Measurements from ENCODE around the gene ATXN10. TPM values are rescaled to one million over a fixed set of nuclear protein-coding genes. Genes with fewer than 3 reads are reported as not detected.

Gene ATXN10
- total RNA-seq, 3 donors from 2014 or later = 59.9 to 136 (median 66.8) TPM

DNA sequence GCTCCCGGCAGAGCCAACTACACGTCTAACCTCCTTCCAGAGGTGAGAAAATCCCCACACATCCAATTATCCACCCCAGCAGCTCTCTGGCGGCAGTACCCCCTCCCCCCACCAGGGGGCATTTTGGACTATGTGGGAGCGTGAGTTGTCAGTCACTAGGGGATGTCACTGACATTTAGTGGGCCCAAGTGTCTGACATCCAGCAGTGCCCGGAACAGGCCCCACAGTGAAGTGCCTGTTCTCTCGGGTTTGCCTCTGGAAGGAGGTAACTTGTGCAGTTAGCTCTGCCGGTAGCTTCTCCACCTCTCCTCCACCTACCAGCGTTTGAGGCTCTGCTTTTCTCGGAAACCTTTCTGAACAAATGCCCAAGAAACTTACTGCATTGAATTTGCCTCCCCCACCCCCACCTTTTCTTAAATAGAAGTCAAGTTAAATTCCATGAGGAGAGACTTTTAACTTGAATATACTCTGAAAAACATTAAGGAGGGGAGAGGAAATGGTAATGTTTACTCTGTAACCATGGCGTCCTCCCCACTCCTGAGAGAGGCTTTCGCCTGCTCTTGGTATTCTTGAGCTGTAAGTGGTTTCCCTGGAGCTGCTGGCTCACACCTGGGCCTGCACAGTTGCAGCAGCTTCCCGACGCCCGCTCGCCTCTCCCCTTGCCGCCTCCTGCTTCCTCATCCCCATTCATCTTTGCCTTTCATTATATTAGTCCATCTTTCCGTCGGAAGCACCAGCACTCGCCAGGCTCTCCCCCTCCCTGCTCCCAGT is 192.5 kb downstream of the ATXN10 start:
- TF ChIP-seq, protein P1, sequence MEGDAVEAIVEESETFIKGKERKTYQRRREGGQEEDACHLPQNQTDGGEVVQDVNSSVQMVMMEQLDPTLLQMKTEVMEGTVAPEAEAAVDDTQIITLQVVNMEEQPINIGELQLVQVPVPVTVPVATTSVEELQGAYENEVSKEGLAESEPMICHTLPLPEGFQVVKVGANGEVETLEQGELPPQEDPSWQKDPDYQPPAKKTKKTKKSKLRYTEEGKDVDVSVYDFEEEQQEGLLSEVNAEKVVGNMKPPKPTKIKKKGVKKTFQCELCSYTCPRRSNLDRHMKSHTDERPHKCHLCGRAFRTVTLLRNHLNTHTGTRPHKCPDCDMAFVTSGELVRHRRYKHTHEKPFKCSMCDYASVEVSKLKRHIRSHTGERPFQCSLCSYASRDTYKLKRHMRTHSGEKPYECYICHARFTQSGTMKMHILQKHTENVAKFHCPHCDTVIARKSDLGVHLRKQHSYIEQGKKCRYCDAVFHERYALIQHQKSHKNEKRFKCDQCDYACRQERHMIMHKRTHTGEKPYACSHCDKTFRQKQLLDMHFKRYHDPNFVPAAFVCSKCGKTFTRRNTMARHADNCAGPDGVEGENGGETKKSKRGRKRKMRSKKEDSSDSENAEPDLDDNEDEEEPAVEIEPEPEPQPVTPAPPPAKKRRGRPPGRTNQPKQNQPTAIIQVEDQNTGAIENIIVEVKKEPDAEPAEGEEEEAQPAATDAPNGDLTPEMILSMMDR (IDR thresholded peaks at IDR 0.05) = peak; percentile 95
- DNase-seq (peak in 2 of 3 donors; percentile 78 to 82), ATAC-seq (peak; percentile 67)
- Histone ChIP-seq H3K36me3 (ENCODE audit: low read depth) (no peaks in the 10 kb centered on the region), H3K4me3 (no peak overlapping the region), H3K4me1 (ENCODE audit: low read depth) (peaks cover 14% of the 10 kb centered on the region), H3K9me3 (no peaks in the 10 kb centered on the region)
- intact Hi-C loops (cut with DNase I, micrococcal nuclease) = loop anchor here in 1 of 2 donors (10.0 kb wide), 1 partner anchor 219 kb away; no protein-coding TSS in a partner anchor

DNA sequence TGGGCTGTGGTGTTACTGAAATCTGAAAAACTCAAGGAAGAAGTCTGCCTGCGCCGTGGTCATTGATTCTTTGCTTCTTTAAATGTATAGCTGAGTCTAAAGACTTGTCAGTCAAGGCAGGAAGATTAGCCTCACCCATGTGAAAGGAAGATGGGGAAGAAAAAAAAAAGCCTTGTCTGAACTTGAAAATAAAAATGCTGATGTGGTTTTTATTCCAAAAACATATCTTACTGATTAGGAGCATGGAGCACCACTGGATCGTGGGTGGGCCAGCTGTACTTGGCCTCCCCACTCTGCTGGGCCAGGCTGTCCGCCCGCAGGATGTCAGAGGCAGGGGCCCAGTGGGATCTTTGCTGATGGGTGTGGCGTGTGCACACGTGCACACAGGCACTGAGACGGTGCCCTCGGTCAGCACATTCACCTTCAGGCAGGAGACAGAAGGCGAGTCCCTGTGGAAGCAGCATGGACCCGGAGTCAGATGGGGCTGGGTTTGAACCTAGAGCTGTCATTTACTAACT is 193.4 kb downstream of the ATXN10 start:
- ATAC-seq (no peak), DNase-seq (no peak)
- peaks cover 14% of the 10 kb centered on the region for H3K4me1 ChIP-seq (ENCODE audit: low read depth)
- H3K36me3 ChIP-seq (ENCODE audit: low read depth) = no peaks in the 10 kb centered on the region
- H3K9me3 ChIP-seq = no peaks in the 10 kb centered on the region
- intact Hi-C loops (cut with DNase I, micrococcal nuclease) = loop anchor here in 1 of 2 donors (10.0 kb wide), 1 partner anchor 220 kb away; no protein-coding TSS in a partner anchor
- no peak overlapping the region for H3K4me3 ChIP-seq
- TF ChIP-seq, protein P1 (IDR thresholded peaks at IDR 0.05) = no peak

DNA sequence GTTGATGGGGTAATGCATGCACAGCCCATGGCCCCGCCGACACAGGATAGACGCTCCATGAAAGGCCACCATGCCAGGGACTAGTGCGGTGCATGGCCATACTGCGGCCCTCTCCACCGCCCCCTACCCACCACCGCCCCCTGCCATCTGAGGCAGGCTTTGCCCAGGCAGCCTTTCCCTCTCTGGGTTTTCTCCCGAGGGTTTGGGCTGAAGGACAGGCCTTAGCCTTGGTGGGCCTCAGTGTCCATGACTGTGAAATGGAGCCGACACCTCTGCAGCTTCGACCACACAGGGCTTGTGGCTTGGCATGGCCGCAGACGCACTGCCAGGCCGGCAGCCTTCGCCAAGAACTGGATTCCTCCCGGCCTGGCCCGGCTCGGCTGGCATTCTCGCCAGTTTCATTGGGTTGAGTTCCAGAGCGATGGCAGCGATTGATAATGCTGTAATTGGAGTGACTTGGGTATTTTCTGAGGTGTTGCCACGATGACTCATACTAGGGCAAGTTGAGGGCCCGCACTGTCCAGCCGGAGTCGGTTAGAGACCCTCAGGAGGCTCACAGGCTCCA is 194.0 kb downstream of the ATXN10 start:
- Histone ChIP-seq H3K4me1 (ENCODE audit: low read depth) (peaks cover 14% of the 10 kb centered on the region), H3K9me3 (no peaks in the 10 kb centered on the region), H3K4me3 (no peak overlapping the region), H3K36me3 (ENCODE audit: low read depth) (no peaks in the 10 kb centered on the region)
- TF ChIP-seq, protein P1 (IDR thresholded peaks at IDR 0.05) = no peak
- intact Hi-C loops (cut with DNase I, micrococcal nuclease) = loop anchor here in 1 of 2 donors (10.0 kb wide), 1 partner anchor 221 kb away; no protein-coding TSS in a partner anchor
- DNase-seq (no peak), ATAC-seq (no peak)

DNA sequence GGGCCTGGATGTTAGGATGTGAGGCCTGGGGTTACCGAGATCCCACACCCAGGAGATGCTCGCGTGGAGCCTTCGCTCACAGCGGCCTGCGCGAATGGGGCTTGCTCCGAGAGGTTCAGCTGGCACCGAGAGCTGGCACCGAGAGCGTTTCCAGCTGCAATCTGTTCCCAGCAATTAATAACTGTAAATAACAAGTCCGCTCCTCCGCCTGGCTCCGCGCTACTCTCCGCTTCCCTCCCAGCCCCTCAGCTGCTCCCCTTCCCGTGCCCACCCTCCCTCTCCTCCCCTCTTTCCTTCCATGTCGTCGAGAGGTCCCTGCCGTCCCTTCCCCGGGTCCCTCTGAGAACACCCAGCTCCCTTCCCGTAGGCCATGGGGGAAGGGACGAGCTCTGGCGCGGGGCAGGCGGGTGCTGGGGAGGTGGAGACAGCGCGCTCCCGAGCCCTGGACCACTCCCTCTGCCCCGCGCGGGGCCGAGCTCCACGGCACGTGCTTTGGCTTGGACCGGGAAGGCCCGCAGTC is 194.6 kb downstream of the ATXN10 start:
- no peak for DNase-seq
- TF ChIP-seq, protein P1 (IDR thresholded peaks at IDR 0.05) = no peak
- ATAC-seq = no peak
- Histone ChIP-seq H3K36me3 (ENCODE audit: low read depth) (no peaks in the 10 kb centered on the region), H3K4me3 (no peak overlapping the region), H3K9me3 (no peaks in the 10 kb centered on the region), H3K4me1 (ENCODE audit: low read depth) (peaks cover 14% of the 10 kb centered on the region)
- intact Hi-C loops (cut with DNase I, micrococcal nuclease) = loop anchor here in 1 of 2 donors (10.0 kb wide), 1 partner anchor 221 kb away; no protein-coding TSS in a partner anchor

DNA sequence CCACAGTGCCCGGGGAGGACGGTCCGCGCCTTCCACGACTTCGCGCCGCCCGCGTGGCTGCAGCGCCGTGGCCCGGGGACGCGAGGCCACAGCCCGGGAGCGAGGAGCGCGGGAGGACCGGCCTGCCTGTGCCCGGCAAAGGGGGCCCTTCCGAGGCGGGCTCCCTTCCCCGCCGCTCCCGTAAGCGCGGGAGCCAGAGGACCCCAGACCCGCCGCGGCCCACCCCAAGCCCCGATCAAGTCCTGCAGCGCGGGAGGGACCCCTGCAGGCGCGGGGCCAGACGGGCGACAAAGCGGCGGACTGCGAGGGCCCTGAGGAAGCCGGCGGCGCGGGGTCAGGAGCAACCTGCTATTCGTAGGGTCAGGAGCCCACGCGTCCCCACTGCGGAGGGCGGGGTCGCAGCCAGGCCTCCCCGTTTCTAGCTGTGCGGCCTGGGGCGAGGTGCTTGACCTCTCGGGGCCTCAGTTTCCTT is 195.0 kb downstream of the ATXN10 start:
- ATAC-seq (no peak), DNase-seq (no peak)
- intact Hi-C loops (cut with DNase I, micrococcal nuclease) = loop anchor here in 1 of 2 donors (10.0 kb wide), 1 partner anchor 222 kb away; no protein-coding TSS in a partner anchor
- TF ChIP-seq, protein P1 (IDR thresholded peaks at IDR 0.05) = no peak
- Histone ChIP-seq H3K4me1 (ENCODE audit: low read depth) (peaks cover 14% of the 10 kb centered on the region), H3K36me3 (ENCODE audit: low read depth) (no peaks in the 10 kb centered on the region), H3K4me3 (no peak overlapping the region), H3K9me3 (no peaks in the 10 kb centered on the region)
